Uterus (tissue), 2 donors: ENCODE data around the gene ABCC6.

Experiments
- POLR2A ChIP-seq, 2 donors: fragments of 450-650 bp; IDR thresholded peaks; one replicate each; pipeline ENCODE4 v1.6.1; 2016; ENCODE audit warnings: antibody characterized with exemption in 2 of 2, mild to moderate bottlenecking in 1 of 2, moderate library complexity in 1 of 2
- TF ChIP-seq, protein P1 (sequence below), 4 experiments: fragments of 200-600 bp in 2 of 4; fragments of 450-650 bp in 2 of 4; sonication (generic) in 2 of 4; IDR thresholded peaks; one replicate each; pipeline ENCODE4 v1.5.1; 2016 to 2019; ENCODE audit warnings: antibody characterized with exemption in 4 of 4, mild to moderate bottlenecking in 2 of 4, moderate library complexity in 1 of 4

DNA sequence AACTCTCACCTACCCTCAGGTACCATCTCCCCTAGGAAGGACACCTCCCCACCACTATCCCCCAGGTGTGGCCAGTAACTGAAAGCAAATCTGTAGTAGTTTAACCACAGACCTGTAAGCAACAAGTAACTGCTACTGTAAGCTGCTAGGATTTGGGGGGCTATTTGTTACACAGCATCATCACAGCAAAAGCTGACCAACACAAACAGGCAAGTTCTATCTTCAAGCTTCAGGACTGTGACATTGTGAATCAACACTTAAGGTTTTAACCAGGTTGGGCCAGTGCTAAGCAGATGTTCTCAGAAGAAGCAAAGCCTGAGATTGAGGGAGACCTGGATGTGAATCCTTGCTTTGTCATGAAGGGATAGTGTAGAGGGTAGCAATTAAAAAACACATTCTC lies 47.0 kb downstream of the ABCC6 start:
- TF ChIP-seq, protein P1, sequence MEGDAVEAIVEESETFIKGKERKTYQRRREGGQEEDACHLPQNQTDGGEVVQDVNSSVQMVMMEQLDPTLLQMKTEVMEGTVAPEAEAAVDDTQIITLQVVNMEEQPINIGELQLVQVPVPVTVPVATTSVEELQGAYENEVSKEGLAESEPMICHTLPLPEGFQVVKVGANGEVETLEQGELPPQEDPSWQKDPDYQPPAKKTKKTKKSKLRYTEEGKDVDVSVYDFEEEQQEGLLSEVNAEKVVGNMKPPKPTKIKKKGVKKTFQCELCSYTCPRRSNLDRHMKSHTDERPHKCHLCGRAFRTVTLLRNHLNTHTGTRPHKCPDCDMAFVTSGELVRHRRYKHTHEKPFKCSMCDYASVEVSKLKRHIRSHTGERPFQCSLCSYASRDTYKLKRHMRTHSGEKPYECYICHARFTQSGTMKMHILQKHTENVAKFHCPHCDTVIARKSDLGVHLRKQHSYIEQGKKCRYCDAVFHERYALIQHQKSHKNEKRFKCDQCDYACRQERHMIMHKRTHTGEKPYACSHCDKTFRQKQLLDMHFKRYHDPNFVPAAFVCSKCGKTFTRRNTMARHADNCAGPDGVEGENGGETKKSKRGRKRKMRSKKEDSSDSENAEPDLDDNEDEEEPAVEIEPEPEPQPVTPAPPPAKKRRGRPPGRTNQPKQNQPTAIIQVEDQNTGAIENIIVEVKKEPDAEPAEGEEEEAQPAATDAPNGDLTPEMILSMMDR (IDR thresholded peaks at IDR 0.05) = no peak
- TF ChIP-seq POLR2A (IDR thresholded peaks at IDR 0.05) = no peak
